HepG2 (cell line): ENCODE results near the gene PPA1. TPM values are rescaled to one million over a fixed set of nuclear protein-coding genes. Genes with fewer than 3 reads are reported as not detected.

Experiments used
- ATAC-seq: fragments of 200-7000 bp; cut with Tn5 transposase; 3 replicates; pipeline ENCODE4 v1.9.1; 2020; ENCODE audit warnings: mild to moderate bottlenecking, moderate library complexity
- BruUV-seq: library from RNA; stranded (reverse); fragments of 400-500 nt; replicated peaks from 2 replicates; lab custom pipeline; 2021; lab: Mats Ljungman, UMichigan
- CTCF ChIA-PET: fragments of 300-600 bp; formaldehyde crosslinking; extraction: SDS; loops from one replicate; lab custom pipeline; 2021; ENCODE audit warnings: low total read pairs, inconsistent platforms, low intra/inter-chr PET ratio; lab: Yijun Ruan, JAX
- POLR2A ChIA-PET: fragments of 350-600 bp; sonication (Branson Sonifier 250); formaldehyde crosslinking; loops from one replicate; lab custom pipeline; 2020; ENCODE audit warnings: antibody characterized with exemption, inconsistent platforms; lab: Yijun Ruan, JAX
- DNase-seq: peaks from one replicate; pipeline ENCODE4 v3.0.0-alpha.2; 2015; ENCODE audit warnings: low spot score
- FAIRE-seq: peaks from 3 replicates; lab custom pipeline; 2011; peaks lifted over from hg19 to GRCh38; lab: Jason Lieb, UNC
- H2AFZ ChIP-seq: one replicate; pipeline ENCODE4 v1.6.1; 2011; ENCODE audit warnings: low read length, inconsistent platforms
- H3K27ac ChIP-seq: fragments of 300-600 bp; 3 replicates; pipeline ENCODE4 v1.8.0; 2011; ENCODE audit warnings: mixed run types, mild to moderate bottlenecking, mixed read lengths, low read length, inconsistent platforms; ENCODE audit not compliant: insufficient read depth; ENCODE audit errors: extremely low read length
- H3K27me3 ChIP-seq, 2 experiments: fragments of 200-600 bp in 1 of 2; 2 replicates in 1 of 2; 3 replicates in 1 of 2; pipeline versions ENCODE4 v1.6.0 to v1.8.0; 2011; ENCODE audit warnings: low read length in 2 of 2, mild to moderate bottlenecking in 2 of 2, moderate library complexity in 2 of 2, inconsistent platforms in 1 of 2; ENCODE audit not compliant: insufficient read depth in 2 of 2, control insufficient read depth in 1 of 2
- H3K36me3 ChIP-seq, 2 experiments: fragments of 200-600 bp in 1 of 2; replicated peaks in 1 of 2; 2 replicates in 1 of 2; 3 replicates in 1 of 2; pipeline versions ENCODE4 v1.5.1 to v1.8.0; 2011; ENCODE audit warnings: low read length in 2 of 2, inconsistent platforms in 1 of 2; ENCODE audit not compliant: insufficient read depth in 2 of 2, control insufficient read depth in 1 of 2
- H3K4me1 ChIP-seq: 2 replicates; pipeline ENCODE4 v1.5.1; 2012; ENCODE audit warnings: low read length, inconsistent platforms; ENCODE audit not compliant: insufficient read depth
- H3K4me2 ChIP-seq: 2 replicates; pipeline ENCODE4 v1.6.0; 2011; ENCODE audit warnings: low read depth, low read length, inconsistent platforms
- H3K4me3 ChIP-seq, 3 experiments: fragments of 200-600 bp in 1 of 3; sonication (generic), shearing (Covaris generic) in 1 of 3; replicated peaks in 1 of 3; 2 replicates each; pipeline ENCODE4 v1.5.1; 2011 to 2016; ENCODE audit warnings: low read length in 3 of 3, inconsistent platforms in 2 of 3, low read depth in 2 of 3, mild to moderate bottlenecking in 2 of 3, control low read depth in 1 of 3, mixed read lengths in 1 of 3; ENCODE audit not compliant: insufficient read depth in 1 of 3
- H3K79me2 ChIP-seq: one replicate; pipeline ENCODE4 v1.6.1; 2011; ENCODE audit warnings: low read length, inconsistent platforms; ENCODE audit not compliant: insufficient read depth
- H3K9ac ChIP-seq: 2 replicates; pipeline ENCODE4 v1.6.0; 2011; ENCODE audit warnings: mild to moderate bottlenecking, low read depth, low read length, inconsistent platforms; ENCODE audit not compliant: insufficient read depth
- H3K9me3 ChIP-seq: 2 replicates; pipeline ENCODE4 v1.5.1; 2012; ENCODE audit warnings: mild to moderate bottlenecking, low read length
- H4K20me1 ChIP-seq: 2 replicates; pipeline ENCODE4 v1.6.0; 2011; ENCODE audit warnings: inconsistent platforms, mild to moderate bottlenecking, low read length, moderate library complexity; ENCODE audit not compliant: insufficient read depth
- CBFB ChIP-seq: sonication (generic); formaldehyde crosslinking; IDR thresholded peaks from 2 replicates; pipeline ENCODE4 v1.4.0; 2020; ENCODE audit warnings: missing genetic modification reagents
- E2F5 ChIP-seq: sonication (generic); formaldehyde crosslinking; conservative IDR thresholded peaks from 2 replicates; pipeline ENCODE4 v1.4.0; 2020; ENCODE audit warnings: missing genetic modification reagents
- EP300 ChIP-seq, 3 experiments: sonication (generic) in 1 of 3; formaldehyde crosslinking in 1 of 3; IDR thresholded peaks; 2 replicates each; pipeline versions ENCODE4 v1.5.1 to v1.6.1; 2011 to 2020; ENCODE audit warnings: low read depth in 2 of 3, low read length in 2 of 3, borderline replicate concordance in 1 of 3, improper control_type of control experiment in 1 of 3, mild to moderate bottlenecking in 1 of 3, missing genetic modification reagents in 1 of 3, moderate library complexity in 1 of 3
- HHEX ChIP-seq: IDR thresholded peaks from 2 replicates; pipeline ENCODE4 v1.6.1; 2016; ENCODE audit warnings: control low read depth
- HNF4A ChIP-seq: sonication (generic); formaldehyde crosslinking; IDR thresholded peaks from 2 replicates; pipeline ENCODE4 v1.4.0; 2020; ENCODE audit warnings: missing genetic modification reagents
- NFKB2 ChIP-seq: sonication (generic); formaldehyde crosslinking; IDR thresholded peaks from 2 replicates; pipeline ENCODE4 v1.4.0; 2020; ENCODE audit warnings: missing genetic modification reagents, borderline replicate concordance
- POGK ChIP-seq: sonication (generic); formaldehyde crosslinking; conservative IDR thresholded peaks from 2 replicates; pipeline ENCODE4 v1.8.0; 2022; ENCODE audit warnings: mild to moderate bottlenecking, moderate library complexity, missing genetic modification reagents
- TCF7L2 ChIP-seq: IDR thresholded peaks from 2 replicates; pipeline ENCODE4 v1.6.1; 2011; ENCODE audit warnings: mild to moderate bottlenecking, low read depth, low read length, moderate library complexity
- ZBTB7B ChIP-seq: sonication (generic); formaldehyde crosslinking; IDR thresholded peaks from 2 replicates; pipeline ENCODE4 v1.4.0; 2020; ENCODE audit warnings: missing genetic modification reagents
- WGBS: methylation state at CpG from one replicate; pipeline ENCODE4 v1.1.6; 2017; ENCODE audit warnings: low lambda C conversion rate; 5-methylcytosine and 5-hydroxymethylcytosine counted together
- in situ Hi-C: cut with HindIII; loops from 2 replicates; pipeline ENCODE4 v1.10.0; 2017; ENCODE audit warnings: low pct_unique_long_range_greater_than_20kb; ENCODE audit not compliant: extremely low pct_ligation_motif_present
- intact Hi-C: fragments of 100-400 bp; cut with micrococcal nuclease; formaldehyde crosslinking; loops from one replicate; pipeline ENCODE4 v1.10.0; 2022; ENCODE audit not compliant: unreplicated experiment
- polyA plus RNA-seq, 8 experiments: library from polyadenylated mRNA; depleted of rRNA in 3 of 8; stranded (reverse) in 7 of 8; unstranded in 1 of 8; fragments of >200 nt; fragmentation: Illumina TruSeq in 4 of 8; extraction: Trizol in 4 of 8; gene quantifications; 2 replicates each; pipeline versions ENCODE4 v1.2.1 to v1.2.3, GENCODE V29; 2011 to 2016; ENCODE audit warnings: low read depth in 4 of 8, missing spikeins in 1 of 8, mixed read lengths in 1 of 8; ENCODE audit not compliant: insufficient read depth in 1 of 8
- total RNA-seq, 5 experiments: library from RNA; depleted of rRNA; stranded (reverse); fragments of >200 nt; fragmentation: Illumina TruSeq; extraction: Trizol; gene quantifications; 2 replicates each; pipeline ENCODE4 v1.2.3, GENCODE V29; 2016; ENCODE audit warnings: low read depth in 1 of 5
- TF ChIP-seq, protein P1 (sequence below): sonication (generic); formaldehyde crosslinking; IDR thresholded peaks from 2 replicates; pipeline ENCODE4 v1.5.0; 2020; ENCODE audit warnings: mild to moderate bottlenecking, missing genetic modification reagents, borderline replicate concordance
- TF ChIP-seq, protein P2 (sequence below): sonication (generic); formaldehyde crosslinking; IDR thresholded peaks from 2 replicates; pipeline ENCODE4 v1.8.0; 2023; ENCODE audit warnings: mild to moderate bottlenecking, missing genetic modification reagents
- TF ChIP-seq, protein P3 (sequence below): sonication (generic); formaldehyde crosslinking; IDR thresholded peaks from 2 replicates; pipeline ENCODE4 v1.5.0; 2020; ENCODE audit warnings: missing genetic modification reagents, mild to moderate bottlenecking, borderline replicate concordance

Gene PPA1
- total and polyA plus RNA-seq, 2 of the 13 experiments (the other 11 are each of a cell fraction or from before 2014, with no cell fraction given), result 136 to 250 TPM

DNA sequence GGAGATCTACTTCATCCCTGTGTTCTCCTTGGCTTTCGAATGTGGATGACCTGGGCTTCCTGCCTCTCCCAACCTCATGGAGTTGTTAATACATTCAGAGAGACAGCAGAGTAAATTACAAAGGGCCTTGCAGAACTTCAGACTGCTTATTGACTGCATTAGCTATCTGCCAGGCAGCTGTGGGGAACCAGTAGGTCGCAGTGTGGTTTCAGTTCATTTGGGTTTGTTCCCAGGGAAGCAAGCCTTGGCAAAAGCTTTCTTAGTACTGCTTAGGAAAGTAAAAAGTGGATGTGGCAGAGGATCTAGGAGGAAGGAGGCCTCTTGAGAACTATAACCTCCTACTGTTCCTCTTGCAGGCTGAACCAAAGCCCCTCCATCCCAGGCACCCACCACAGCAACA is 41.4 kb upstream of the PPA1 start:
- no peak overlapping the region for H2AFZ ChIP-seq
- H4K20me1 ChIP-seq, result no peaks in the 10 kb centered on the region
- ATAC-seq, result no peak
- intact Hi-C loops (no loop called here), in situ Hi-C loops (loop anchor here (5.0 kb wide), 1 partner anchor 83 kb away; no protein-coding TSS in a partner anchor)
- peaks cover 0 to 17% of the 10 kb centered on the region in 2 experiments; a peak in 2 of 5 replicates for H3K27me3 ChIP-seq
- 45% methylated on average over 2 of the region's 2 CpGs for WGBS
- H3K4me2 ChIP-seq, result no peak overlapping the region
- no peak overlapping the region for H3K4me3 ChIP-seq
- no peaks in the 10 kb centered on the region for H3K9me3 ChIP-seq
- no peak overlapping the region for H3K27ac ChIP-seq
- no peak for DNase-seq
- BruUV-seq, result no TSS peak
- H3K4me1 ChIP-seq, result peaks cover 7% of the 10 kb centered on the region
- ChIA-PET CTCF (no interaction called here), POLR2A (no interaction called here)
- TF ChIP-seq POGK (CRISPR knock-in tag) (no peak), CBFB (no peak), EP300 (IDR thresholded peaks at IDR 0.05; ENCODE audit: low read depth in 2 of 2, low read length in 2 of 2) (no peak), EP300 (CRISPR knock-in tag; IDR thresholded peaks at IDR 0.05; ENCODE audit: borderline replicate concordance) (no peak), HHEX (CRISPR knock-in tag) (no peak), TCF7L2 (no peak), E2F5 (no peak), NFKB2 (no peak), HNF4A (CRISPR knock-in tag) (no peak), ZBTB7B (CRISPR knock-in tag) (no peak)
- TF ChIP-seq, protein P1, sequence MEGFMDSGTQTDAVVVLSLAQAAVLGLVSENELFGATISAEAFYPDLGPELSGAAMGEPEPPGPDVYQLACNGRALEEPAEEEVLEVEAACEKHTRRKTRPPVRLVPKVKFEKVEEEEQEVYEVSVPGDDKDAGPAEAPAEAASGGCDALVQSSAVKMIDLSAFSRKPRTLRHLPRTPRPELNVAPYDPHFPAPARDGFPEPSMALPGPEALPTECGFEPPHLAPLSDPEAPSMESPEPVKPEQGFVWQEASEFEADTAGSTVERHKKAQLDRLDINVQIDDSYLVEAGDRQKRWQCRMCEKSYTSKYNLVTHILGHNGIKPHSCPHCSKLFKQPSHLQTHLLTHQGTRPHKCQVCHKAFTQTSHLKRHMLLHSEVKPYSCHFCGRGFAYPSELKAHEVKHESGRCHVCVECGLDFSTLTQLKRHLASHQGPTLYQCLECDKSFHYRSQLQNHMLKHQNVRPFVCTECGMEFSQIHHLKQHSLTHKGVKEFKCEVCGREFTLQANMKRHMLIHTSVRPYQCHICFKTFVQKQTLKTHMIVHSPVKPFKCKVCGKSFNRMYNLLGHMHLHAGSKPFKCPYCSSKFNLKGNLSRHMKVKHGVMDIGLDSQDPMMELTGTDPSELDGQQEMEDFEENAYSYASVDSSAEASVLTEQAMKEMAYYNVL (CRISPR knock-in tag), result no peak
- TF ChIP-seq, protein P2, sequence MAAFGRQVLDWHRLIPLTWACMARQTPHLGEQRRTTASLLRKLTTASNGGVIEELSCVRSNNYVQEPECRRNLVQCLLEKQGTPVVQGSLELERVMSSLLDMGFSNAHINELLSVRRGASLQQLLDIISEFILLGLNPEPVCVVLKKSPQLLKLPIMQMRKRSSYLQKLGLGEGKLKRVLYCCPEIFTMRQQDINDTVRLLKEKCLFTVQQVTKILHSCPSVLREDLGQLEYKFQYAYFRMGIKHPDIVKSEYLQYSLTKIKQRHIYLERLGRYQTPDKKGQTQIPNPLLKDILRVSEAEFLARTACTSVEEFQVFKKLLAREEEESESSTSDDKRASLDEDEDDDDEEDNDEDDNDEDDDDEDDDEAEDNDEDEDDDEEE (CRISPR knock-in tag), result no peak
- TF ChIP-seq, protein P3, sequence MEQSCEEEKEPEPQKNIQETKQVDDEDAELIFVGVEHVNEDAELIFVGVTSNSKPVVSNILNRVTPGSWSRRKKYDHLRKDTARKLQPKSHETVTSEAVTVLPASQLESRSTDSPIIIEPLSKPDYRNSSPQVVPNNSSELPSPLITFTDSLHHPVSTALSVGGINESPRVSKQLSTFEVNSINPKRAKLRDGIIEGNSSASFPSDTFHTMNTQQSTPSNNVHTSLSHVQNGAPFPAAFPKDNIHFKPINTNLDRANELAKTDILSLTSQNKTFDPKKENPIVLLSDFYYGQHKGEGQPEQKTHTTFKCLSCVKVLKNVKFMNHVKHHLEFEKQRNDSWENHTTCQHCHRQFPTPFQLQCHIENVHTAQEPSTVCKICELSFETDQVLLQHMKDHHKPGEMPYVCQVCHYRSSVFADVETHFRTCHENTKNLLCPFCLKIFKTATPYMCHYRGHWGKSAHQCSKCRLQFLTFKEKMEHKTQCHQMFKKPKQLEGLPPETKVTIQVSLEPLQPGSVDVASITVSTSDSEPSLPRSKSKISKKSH (CRISPR knock-in tag), result no peak
- FAIRE-seq, result no peak
- no peak overlapping the region for H3K9ac ChIP-seq
- no peaks in the 10 kb centered on the region for H3K36me3 ChIP-seq
- no peaks in the 10 kb centered on the region for H3K79me2 ChIP-seq
